NB4 (cell line): ENCODE results near the gene TEKTIP1.

Source experiments
- MYC ChIP-seq: IDR thresholded peaks from 2 replicates; pipeline ENCODE4 v1.6.1; 2011; ENCODE audit warnings: low read depth, low read length
- POLR2A ChIP-seq: IDR thresholded peaks from 2 replicates; pipeline ENCODE4 v1.6.1; 2011; ENCODE audit warnings: mild to moderate bottlenecking; ENCODE audit not compliant: insufficient read length; ENCODE audit errors: extremely low read depth
- TF ChIP-seq, protein P1 (sequence below): IDR thresholded peaks from one replicate; pipeline ENCODE4 v1.5.1; 2012; ENCODE audit warnings: low read depth, low read length
- TF ChIP-seq, protein P2 (sequence below): IDR thresholded peaks from 2 replicates; pipeline ENCODE4 v1.6.1; 2011; ENCODE audit warnings: low read depth, low read length

DNA sequence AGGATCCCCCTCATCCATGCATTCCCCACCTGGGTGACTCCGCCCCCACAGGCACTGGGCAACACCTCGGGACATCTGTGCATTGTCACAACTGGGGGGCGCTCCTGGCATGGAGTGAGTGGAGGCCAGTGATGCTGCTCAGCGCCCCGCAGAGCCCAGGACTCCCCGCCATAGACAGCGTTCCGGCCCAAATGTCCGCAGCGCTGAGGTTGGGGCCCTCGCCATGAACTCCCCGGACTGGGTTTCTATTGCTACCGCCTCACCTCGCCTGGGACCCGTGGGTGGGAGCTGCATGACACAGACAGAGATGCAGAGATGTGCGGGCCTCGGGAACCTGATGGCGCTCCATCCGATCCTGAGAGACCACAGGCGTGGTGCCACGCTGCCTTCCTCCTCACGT lies 28.2 kb upstream of the TEKTIP1 start:
- TF ChIP-seq, protein P1, sequence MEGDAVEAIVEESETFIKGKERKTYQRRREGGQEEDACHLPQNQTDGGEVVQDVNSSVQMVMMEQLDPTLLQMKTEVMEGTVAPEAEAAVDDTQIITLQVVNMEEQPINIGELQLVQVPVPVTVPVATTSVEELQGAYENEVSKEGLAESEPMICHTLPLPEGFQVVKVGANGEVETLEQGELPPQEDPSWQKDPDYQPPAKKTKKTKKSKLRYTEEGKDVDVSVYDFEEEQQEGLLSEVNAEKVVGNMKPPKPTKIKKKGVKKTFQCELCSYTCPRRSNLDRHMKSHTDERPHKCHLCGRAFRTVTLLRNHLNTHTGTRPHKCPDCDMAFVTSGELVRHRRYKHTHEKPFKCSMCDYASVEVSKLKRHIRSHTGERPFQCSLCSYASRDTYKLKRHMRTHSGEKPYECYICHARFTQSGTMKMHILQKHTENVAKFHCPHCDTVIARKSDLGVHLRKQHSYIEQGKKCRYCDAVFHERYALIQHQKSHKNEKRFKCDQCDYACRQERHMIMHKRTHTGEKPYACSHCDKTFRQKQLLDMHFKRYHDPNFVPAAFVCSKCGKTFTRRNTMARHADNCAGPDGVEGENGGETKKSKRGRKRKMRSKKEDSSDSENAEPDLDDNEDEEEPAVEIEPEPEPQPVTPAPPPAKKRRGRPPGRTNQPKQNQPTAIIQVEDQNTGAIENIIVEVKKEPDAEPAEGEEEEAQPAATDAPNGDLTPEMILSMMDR, result no peak
- TF ChIP-seq POLR2A (no peak), MYC (no peak)
- TF ChIP-seq, protein P2, sequence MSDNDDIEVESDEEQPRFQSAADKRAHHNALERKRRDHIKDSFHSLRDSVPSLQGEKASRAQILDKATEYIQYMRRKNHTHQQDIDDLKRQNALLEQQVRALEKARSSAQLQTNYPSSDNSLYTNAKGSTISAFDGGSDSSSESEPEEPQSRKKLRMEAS, result no peak
